Tibial artery (tissue), 4 donors: ENCODE measurements around the gene ATP1A1.

Source experiments
- DNase-seq, 2 donors: peaks; one replicate each; pipeline ENCODE4 v3.0.0-alpha.2; 2019
- H3K27ac ChIP-seq, 2 donors: fragments of 200-600 bp; sonication (generic) in 1 of 2; 1 replicate in 1 of 2; 2 replicates in 1 of 2; pipeline ENCODE4 v1.5.1; 2018 to 2019; ENCODE audit warnings: mild to moderate bottlenecking in 1 of 2
- H3K27me3 ChIP-seq, 2 donors: fragments of 200-600 bp; sonication (generic) in 1 of 2; one replicate each; pipeline versions ENCODE4 v1.5.1 to v1.6.0; 2016 to 2019
- H3K36me3 ChIP-seq, 3 donors: fragments of 200-600 bp; sonication (generic) in 2 of 3; one replicate each; pipeline ENCODE4 v1.5.1; 2016 to 2019; ENCODE audit warnings: mild to moderate bottlenecking in 2 of 3
- H3K4me1 ChIP-seq, 4 donors: fragments of 200-600 bp; sonication (generic) in 2 of 4; 1 replicate in 3 of 4; 2 replicates in 1 of 4; pipeline ENCODE4 v1.5.1; 2016 to 2019
- H3K4me3 ChIP-seq, 2 donors: fragments of 200-600 bp; sonication (generic) in 1 of 2; 1 replicate in 1 of 2; 2 replicates in 1 of 2; pipeline ENCODE4 v1.5.1; 2018 to 2019; ENCODE audit warnings: mild to moderate bottlenecking in 2 of 2
- H3K9me3 ChIP-seq, 3 donors: fragments of 200-600 bp; sonication (generic) in 1 of 3; one replicate each; pipeline ENCODE4 v1.5.1; 2016 to 2019
- CTCF ChIP-seq, 2 experiments: fragments of 200-600 bp in 1 of 2; fragments of 450-650 bp in 1 of 2; IDR thresholded peaks; one replicate each; pipeline ENCODE4 v1.5.1; 2017 to 2019; ENCODE audit warnings: antibody characterized with exemption in 2 of 2, mild to moderate bottlenecking in 1 of 2, moderate library complexity in 1 of 2
- intact Hi-C: fragments of 100-400 bp; cut with DNase I; formaldehyde crosslinking; loops from one replicate; pipeline ENCODE4 v1.15.0; 2023; ENCODE audit warnings: low total_unique reads

The ATP1A1 gene

DNA sequence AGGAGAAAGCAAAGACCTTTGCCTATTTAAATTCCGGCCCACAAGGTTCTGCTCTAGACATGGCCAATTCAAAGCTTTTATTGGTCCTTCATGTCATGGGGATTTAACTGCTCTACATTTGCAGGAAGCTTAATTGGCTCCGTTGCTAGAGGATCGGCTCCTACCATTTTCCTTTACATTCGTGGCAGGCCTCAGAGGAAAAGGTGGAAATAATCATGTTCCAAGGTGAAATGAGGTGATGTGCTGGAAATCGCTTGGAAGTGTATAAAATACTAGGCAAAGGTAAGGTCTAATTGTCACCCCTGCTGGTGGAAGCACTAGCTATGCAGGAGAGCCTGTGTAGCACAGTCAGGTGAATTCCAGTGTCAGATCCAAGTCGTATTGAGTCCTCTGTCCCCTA is 55.5 kb downstream of the ATP1A1 start:
- no peaks in the 10 kb centered on the region for H3K27me3 ChIP-seq
- no peaks in the 10 kb centered on the region for H3K4me1 ChIP-seq
- no peak overlapping the region for H3K27ac ChIP-seq
- no peak overlapping the region for H3K4me3 ChIP-seq
- H3K36me3 ChIP-seq = no peaks in the 10 kb centered on the region
- no peaks in the 10 kb centered on the region for H3K9me3 ChIP-seq
- TF ChIP-seq CTCF (IDR thresholded peaks at IDR 0.05) = no peak
- no peak for DNase-seq
- intact Hi-C loops = no loop called here

- no peak for TF ChIP-seq CTCF (IDR thresholded peaks at IDR 0.05)
- no peaks in the 10 kb centered on the region for H3K36me3 ChIP-seq
- H3K4me1 ChIP-seq = no peaks in the 10 kb centered on the region
- H3K4me3 ChIP-seq = no peak overlapping the region
- H3K27ac ChIP-seq = no peak overlapping the region
- DNase-seq = no peak
- no peaks in the 10 kb centered on the region for H3K27me3 ChIP-seq
- H3K9me3 ChIP-seq = no peaks in the 10 kb centered on the region
- intact Hi-C loops = no loop called here
These were observed 56.9 kb downstream of the ATP1A1 start for GRCh38 chr1:116429821-116430374.

DNA sequence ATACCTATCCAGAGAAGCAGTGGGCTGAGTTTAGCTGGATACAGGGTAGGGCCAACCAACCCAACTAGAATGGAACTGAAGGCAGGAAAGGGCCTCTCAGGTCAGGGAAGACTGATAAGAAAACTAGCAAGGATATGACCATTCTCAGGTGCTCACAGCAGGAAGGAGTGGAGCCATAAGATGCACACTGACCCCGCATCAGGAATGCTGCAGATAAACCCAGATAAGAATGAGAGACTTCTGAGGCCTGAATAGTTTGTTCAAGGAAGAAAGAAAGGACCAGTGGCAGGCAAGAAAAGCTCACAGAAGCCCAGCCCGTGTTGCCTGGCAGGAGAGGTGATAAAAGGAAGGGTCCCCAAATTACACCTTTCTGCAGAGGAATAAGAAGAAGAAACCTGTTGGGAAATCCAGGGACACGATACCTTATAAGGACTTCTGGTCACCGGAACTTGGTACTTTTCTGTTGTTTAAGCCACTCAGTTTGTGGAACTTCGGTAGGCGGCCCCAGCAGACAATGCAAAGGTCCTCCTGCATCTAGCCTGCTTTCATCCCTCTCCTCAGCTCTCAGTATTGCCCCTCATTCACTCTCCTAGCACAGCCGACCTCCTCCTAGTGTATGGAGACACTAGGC is 58.9 kb downstream of the ATP1A1 start:
- no peaks in the 10 kb centered on the region for H3K4me1 ChIP-seq
- no peak for DNase-seq
- H3K36me3 ChIP-seq = no peaks in the 10 kb centered on the region
- no peak for TF ChIP-seq CTCF (IDR thresholded peaks at IDR 0.05)
- H3K27me3 ChIP-seq = no peaks in the 10 kb centered on the region
- H3K4me3 ChIP-seq = no peak overlapping the region
- no peaks in the 10 kb centered on the region for H3K9me3 ChIP-seq
- intact Hi-C loops = no loop called here
- H3K27ac ChIP-seq = no peak overlapping the region

GRCh38 chr1:116432655-116433265 is 59.7 kb downstream of the ATP1A1 start:
- no peaks in the 10 kb centered on the region for H3K36me3 ChIP-seq
- H3K9me3 ChIP-seq = no peaks in the 10 kb centered on the region
- intact Hi-C loops = no loop called here
- no peak overlapping the region for H3K4me3 ChIP-seq
- no peak overlapping the region for H3K27ac ChIP-seq
- no peak for TF ChIP-seq CTCF (IDR thresholded peaks at IDR 0.05)
- no peaks in the 10 kb centered on the region for H3K4me1 ChIP-seq
- no peak for DNase-seq
- H3K27me3 ChIP-seq = no peaks in the 10 kb centered on the region

GRCh38 chr1:116433275-116434257 is 60.5 kb downstream of the ATP1A1 start:
- no peaks in the 10 kb centered on the region for H3K27me3 ChIP-seq
- no peaks in the 10 kb centered on the region for H3K36me3 ChIP-seq
- no peak for DNase-seq
- no peak overlapping the region for H3K27ac ChIP-seq
- no peak for TF ChIP-seq CTCF (IDR thresholded peaks at IDR 0.05)
- H3K9me3 ChIP-seq = no peaks in the 10 kb centered on the region
- intact Hi-C loops = no loop called here
- H3K4me1 ChIP-seq = no peaks in the 10 kb centered on the region
- no peak overlapping the region for H3K4me3 ChIP-seq
